ENCODE data around the gene RDH13.
A peak's percentile ranks its signal among the peaks of the same experiment; 100 is the strongest.
"Not testable (repeated sequence)": the region's sequence is repeated elsewhere in the genome, so short reads cannot be mapped to it uniquely, and the experiment has no call there.

Gene RDH13, protein sequence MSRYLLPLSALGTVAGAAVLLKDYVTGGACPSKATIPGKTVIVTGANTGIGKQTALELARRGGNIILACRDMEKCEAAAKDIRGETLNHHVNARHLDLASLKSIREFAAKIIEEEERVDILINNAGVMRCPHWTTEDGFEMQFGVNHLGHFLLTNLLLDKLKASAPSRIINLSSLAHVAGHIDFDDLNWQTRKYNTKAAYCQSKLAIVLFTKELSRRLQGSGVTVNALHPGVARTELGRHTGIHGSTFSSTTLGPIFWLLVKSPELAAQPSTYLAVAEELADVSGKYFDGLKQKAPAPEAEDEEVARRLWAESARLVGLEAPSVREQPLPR

DNA sequence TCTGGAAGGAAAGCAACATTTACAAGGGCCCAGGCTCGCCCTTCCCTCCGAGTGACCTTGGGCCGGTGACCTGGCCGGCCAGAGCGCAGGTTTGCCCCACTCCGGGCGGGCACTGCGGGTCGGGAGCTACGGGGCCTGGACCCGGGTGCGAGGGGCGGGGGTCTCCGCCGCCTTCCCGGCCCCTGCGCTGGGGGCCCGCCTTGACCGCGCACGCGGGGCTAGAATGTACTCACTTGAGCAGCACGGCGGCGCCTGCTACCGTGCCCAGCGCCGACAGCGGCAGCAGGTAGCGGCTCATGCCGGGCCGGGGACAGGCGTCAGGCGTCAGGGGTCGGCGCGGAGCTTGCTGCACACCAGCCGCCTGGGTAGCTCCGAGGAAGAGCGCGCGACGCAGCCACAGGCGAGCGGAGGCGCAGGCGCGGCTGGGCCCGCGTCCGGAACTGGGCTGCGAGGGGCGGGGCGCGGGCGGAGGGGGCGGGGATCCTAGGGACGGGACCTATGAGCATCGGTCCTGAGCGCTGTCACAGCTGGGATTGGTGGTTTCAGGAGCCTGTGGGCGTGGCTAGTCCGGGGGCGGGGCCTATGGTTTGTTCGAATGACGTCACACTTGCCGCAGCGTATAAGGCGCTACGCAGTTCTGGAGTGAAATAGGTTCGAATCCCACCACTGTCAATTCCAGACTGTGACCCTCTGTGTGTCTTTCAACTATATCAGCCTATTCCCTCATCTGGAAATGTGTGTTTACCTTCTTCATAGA lies at the start of gene RDH13:
Gene RDH13 (minus strand): TSS at position 414 of the 757 bp plus-strand sequence. CDS start 116 bp downstream, at position 298.
- DNase-seq (ENCODE audit: low read depth): peak; percentile 71

- DNase-seq (ENCODE audit: low read depth): no peak
These were observed 49.4 kb upstream of the RDH13 start for GRCh38 chr19:55112246-55112776.

DNA sequence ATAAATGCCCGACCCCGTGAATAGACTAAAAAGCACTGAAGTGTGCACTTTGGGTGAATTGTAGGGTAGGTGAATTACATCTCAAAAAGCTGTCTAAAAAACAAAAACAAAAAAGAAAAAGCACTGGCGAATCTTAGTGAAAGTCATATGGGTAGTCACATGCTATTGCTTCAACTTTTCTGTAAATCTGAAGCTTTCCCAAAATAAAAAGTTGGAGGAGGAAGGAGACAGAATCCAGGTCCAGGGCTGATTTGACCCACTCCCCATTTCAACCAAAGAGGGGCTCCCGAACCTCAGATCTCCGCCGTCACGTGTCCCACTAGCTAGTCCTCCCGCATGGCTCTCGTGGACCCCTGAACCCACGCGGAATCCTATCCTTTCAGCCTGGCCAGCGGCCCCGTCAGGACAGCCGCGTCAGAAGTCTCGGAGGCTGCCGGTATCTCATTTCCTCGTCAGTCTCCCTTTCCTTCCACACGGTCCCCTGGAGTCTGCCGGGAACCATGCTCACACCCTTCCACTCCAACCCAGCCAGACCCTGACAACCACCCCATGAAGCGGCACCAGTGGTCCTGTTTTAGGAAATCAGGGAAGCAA lies 48.4 kb upstream of the RDH13 start:
- no peak for DNase-seq (ENCODE audit: low read depth)

DNA sequence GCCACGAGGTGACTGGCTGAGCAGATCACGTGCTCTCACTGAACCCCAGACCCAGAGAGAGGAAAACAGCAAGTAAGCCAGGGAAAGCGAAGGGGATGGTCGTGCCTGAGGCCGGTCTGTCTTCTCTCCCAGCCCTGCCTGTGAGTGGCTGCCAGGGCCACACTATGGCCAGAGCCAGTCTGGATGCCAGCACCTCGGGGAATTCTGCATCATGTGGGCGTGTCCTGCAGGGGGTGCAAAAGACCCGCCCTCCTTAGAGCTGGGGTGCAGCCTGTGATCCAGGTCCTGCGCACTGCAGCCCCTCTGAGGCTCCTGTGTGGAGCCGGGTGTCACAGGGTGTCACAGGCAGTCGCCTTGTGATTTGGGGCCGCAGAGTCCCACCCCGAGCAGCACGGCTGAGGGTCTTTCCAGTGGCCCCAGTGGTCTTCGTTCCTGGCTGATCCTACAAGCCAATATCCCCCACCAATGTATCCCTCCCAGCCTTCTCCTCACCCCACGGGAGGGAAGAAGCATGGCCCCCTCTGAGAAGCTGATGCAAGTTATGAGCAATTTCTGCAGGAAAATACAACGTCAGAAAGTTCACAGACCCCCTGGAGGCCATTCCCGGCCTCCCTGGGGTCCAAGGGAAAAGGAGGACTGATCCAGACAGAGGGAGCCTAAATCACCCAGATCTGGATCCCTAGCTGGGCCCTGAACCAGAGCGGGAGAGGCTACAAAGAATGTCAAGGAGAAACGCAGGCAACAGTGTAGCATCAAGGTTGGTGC lies 46.8 kb upstream of the RDH13 start:
- DNase-seq (ENCODE audit: low read depth): no peak

DNA sequence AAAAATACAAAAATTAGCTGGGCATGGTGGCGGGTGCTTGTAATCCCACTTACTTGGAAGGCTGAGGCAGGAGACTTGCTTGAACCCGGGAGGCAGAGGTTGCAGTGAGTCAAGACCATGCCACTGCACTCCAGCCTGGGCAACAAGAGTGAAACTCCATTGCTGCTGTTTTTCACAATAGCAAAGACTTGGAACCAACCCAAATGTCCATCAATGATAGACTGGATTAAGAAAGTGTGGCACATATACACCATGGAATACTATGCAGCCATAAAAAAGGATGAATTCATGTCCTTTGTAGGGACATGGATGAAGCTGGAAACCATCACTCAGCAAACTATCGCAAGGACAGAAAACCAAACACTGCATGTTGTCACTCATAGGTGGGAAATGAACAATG lies 44.3 kb upstream of the RDH13 start:
- not testable (repeated sequence) for DNase-seq (ENCODE audit: low read depth)

GRCh38 chr19:55106591-55106990 lies 43.6 kb upstream of the RDH13 start:
- DNase-seq (ENCODE audit: low read depth): no peak

GRCh38 chr19:55105237-55105636 lies 42.3 kb upstream of the RDH13 start:
- no peak for DNase-seq (ENCODE audit: low read depth)

GRCh38 chr19:55103190-55103589 lies 40.2 kb upstream of the RDH13 start:
- DNase-seq (ENCODE audit: low read depth): no peak

GRCh38 chr19:55101261-55101660 lies 38.3 kb upstream of the RDH13 start:
- no peak for DNase-seq (ENCODE audit: low read depth)

- DNase-seq (ENCODE audit: low read depth): no peak
These were observed 36.9 kb upstream of the RDH13 start for GRCh38 chr19:55099557-55100506.

GRCh38 chr19:55098716-55099556 lies 36.0 kb upstream of the RDH13 start:
- no peak for DNase-seq (ENCODE audit: low read depth)

DNA sequence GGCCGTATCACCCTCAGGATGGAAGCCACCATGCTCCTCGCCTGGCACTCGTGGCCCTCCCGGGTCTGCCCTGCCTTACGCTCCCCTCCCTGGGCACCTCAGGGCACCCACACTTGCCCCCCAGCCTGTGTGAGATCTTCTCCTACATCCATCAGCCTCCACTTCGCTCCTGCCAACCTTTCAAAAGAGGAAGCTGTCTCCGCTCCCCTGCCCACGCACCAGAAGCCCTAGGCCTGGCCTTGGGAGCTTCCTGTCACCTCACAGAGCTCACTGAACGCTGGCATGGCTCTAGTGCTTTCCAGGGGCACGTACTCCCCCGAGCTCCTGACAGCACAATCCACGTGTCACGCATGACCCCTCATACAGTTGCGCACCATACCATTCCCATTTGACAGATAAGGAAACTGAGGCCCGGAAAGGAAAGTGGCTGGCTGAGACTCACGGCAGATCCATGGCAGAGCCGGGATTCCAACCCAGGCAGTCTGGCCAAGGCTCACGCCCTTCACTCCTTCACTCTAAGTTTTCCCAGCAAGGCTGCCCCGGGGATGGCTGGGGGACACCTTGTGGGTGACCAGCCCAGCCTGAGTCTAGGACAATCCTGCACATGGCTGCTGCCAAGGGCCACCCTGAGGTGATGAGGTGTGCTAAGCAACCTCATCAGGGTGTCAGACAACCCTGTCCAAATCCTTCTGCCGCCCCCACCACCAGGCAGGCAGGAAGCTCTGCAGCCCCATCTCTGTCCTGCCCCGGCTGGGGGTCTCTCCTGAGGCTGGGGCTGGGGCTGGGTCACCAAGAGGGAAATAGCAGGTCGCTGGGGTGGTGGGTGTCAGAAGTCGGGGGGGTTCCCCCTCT lies 35.1 kb upstream of the RDH13 start:
- no peak for DNase-seq (ENCODE audit: low read depth)

GRCh38 chr19:55096061-55096701 lies 33.2 kb upstream of the RDH13 start:
- DNase-seq (ENCODE audit: low read depth): no peak

DNA sequence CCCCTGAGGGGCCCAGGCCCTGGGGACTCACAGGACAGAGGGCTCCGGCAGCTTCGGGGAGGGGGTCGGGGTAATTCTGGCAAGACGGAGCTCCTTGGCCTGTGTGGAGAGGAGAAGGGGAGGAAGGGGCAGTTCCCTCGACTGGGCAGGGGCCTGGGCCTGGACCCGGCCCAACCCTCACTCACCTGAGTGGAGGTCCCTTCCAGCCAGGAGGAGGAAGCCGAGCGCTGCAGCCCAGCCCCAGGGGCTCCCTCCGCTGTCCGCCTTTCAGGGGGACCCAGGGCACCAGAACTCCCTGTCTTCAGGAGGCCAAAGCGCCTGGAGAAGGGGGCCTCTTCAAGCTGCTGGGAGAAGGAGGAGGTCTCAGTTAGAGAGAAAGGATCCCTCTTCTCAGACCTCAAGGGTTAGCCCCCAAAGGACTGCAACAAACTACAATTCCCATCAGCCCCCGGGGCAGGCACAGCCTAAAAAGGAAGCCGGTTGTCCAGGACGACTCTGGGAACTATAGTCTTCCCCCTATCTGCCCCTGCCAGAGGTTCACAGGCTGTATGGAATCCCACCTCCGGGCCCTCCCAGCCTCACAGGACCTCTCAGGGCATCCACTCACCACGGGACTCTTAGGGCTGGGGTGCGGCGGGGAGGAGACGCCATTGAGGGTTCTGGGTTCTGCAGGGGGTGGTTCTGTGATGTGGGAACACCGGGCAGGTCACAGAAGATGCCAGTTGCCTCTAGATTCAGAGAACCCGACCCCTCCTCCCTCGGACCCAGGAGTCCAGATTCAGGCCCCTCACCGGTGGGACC lies 32.5 kb upstream of the RDH13 start:
- no peak for DNase-seq (ENCODE audit: low read depth)

GRCh38 chr19:55094456-55095259 lies 31.7 kb upstream of the RDH13 start:
- DNase-seq (ENCODE audit: low read depth): no peak

DNA sequence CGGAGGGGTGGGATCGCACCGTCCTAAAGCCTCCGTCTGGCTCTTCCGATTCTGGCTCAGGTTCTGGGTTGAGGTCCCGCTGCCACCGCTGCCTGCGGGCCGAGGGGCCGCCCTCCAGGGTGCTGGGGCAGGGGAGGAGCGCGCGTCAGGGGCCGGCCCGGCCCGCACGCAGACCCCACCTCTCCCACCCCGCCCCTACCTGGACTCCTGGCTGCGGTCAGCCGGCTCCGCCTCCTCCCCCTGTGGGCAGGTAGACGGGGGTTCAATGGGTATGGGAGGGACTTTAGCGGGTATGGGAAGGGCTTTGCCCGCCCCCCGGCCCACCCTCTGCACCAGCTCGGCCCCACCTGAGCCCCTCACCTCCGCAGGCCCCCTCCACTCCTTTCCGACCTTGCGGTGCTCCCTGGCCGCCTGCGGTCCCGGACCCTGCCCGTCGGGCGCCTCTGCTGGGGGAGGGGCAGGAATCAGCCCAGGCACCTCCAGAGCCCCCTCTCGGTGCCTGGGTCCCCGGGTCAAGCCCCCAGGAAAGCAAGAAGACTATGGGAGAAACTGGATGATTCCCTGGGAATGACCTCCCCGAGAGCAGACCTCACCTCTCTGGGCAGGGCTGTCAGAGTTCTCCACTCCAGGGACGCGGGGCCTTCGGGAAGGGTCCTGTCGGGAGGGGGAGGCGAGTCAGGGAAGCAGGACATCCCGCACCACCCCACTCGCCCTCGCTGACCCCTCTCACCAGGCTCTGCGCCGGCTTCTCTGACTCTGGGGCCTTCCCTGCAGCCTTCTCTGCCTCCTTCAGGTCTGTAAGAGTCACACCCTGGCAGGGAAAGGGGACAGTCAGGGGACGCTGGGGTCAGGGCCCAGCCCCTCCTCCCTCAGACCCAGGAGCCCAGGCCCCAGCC lies 29.7 kb upstream of the RDH13 start:
- no peak for DNase-seq (ENCODE audit: low read depth)
